SK-MEL-5 (cell line): ENCODE measurements around the gene ZSCAN25. TPM values are rescaled to one million over a fixed set of nuclear protein-coding genes. Genes with fewer than 3 reads are reported as not detected.
A peak's percentile ranks its signal among the peaks of the same experiment; 100 is the strongest.
"Not testable (repeated sequence)": the region's sequence is repeated elsewhere in the genome, so short reads cannot be mapped to it uniquely, and the experiment has no call there.

Experiments used
- DNase-seq: peaks from one replicate; pipeline ENCODE4 v3.0.0-alpha.2; 2016; ENCODE audit warnings: low read depth, low spot score
- in situ Hi-C: cut with HindIII; loops from 2 replicates; pipeline ENCODE4 v1.10.0; 2016; ENCODE audit warnings: low sequenced_read_pairs, high pct_unique_total_duplicates, low pct_unique_long_range_greater_than_20kb
- polyA plus RNA-seq, 2 experiments: library from polyadenylated mRNA; depleted of rRNA; stranded (reverse); fragments of >200 nt; gene quantifications; 2 replicates each; pipeline ENCODE4 v1.2.3, GENCODE V29; 2015
- total RNA-seq: library from RNA; depleted of rRNA; stranded (reverse); fragments of >200 nt; shearing (Covaris generic); gene quantifications from 2 replicates; pipeline ENCODE4 v1.2.3, GENCODE V29; 2014; rRNA removed

Gene ZSCAN25
- 16.9 and 18.2 TPM in 2 replicates for total RNA-seq
- polyA plus RNA-seq (2015; cell fraction: cytosol; rRNA removed), result 13.6 and 19.5 TPM in 2 replicates
- 25.4 and 35.5 TPM in 2 replicates for polyA plus RNA-seq (2015; cell fraction: nucleus; rRNA removed)

GRCh38 chr7:99616359-99617191 is at the start of gene ZSCAN25:
TSS of gene ZSCAN25 (plus strand) at chr7:99616946. CDS start at chr7:99619607, 2,661 bp downstream.
- DNase-seq, result peak; percentile 97
- in situ Hi-C loops, result no loop called here

- DNase-seq, in situ Hi-C loops: not testable (repeated sequence)
These were observed 48.0 kb upstream of the ZSCAN25 start for GRCh38 chr7:99568770-99569169.

GRCh38 chr7:99571768-99572167 is 45.0 kb upstream of the ZSCAN25 start:
- no peak for DNase-seq
- in situ Hi-C loops, result no loop called here

- in situ Hi-C loops, result no loop called here
- no peak for DNase-seq
These were observed 43.5 kb upstream of the ZSCAN25 start for GRCh38 chr7:99573257-99573656.

- no peak for DNase-seq
- in situ Hi-C loops, result no loop called here
These were observed 40.5 kb upstream of the ZSCAN25 start for GRCh38 chr7:99576251-99576650.

GRCh38 chr7:99579281-99579955 is 37.3 kb upstream of the ZSCAN25 start:
- no peak for DNase-seq
- in situ Hi-C loops, result no loop called here

GRCh38 chr7:99579956-99580777 is 36.6 kb upstream of the ZSCAN25 start:
- peak; percentile 45 for DNase-seq
- in situ Hi-C loops, result no loop called here

- DNase-seq, in situ Hi-C loops: not testable (repeated sequence)
These were observed 35.9 kb upstream of the ZSCAN25 start for GRCh38 chr7:99580778-99581332.

GRCh38 chr7:99588868-99589267 is 27.9 kb upstream of the ZSCAN25 start:
- DNase-seq, result no peak
- in situ Hi-C loops, result no loop called here

- in situ Hi-C loops, result no loop called here
- no peak for DNase-seq
These were observed 21.6 kb upstream of the ZSCAN25 start for GRCh38 chr7:99594948-99595745.

GRCh38 chr7:99596408-99596955 is 20.3 kb upstream of the ZSCAN25 start:
- in situ Hi-C loops, result no loop called here
- DNase-seq, result no peak

- no peak for DNase-seq
These were observed 18.8 kb upstream of the ZSCAN25 start, which contains the start of gene TMEM225B for GRCh38 chr7:99597762-99598501. TSS of gene TMEM225B (plus strand) at chr7:99598267. CDS start at chr7:99604389, 6,122 bp downstream.

GRCh38 chr7:99599836-99600235 is 16.9 kb upstream of the ZSCAN25 start:
- in situ Hi-C loops, result no loop called here
- no peak for DNase-seq

More at GRCh38 chr7:99597762-99598501, 18.8 kb upstream of the ZSCAN25 start, which contains the start of gene TMEM225B:
- in situ Hi-C loops, result no loop called here

- in situ Hi-C loops, result no loop called here
- DNase-seq, result no peak
These were observed 15.0 kb upstream of the ZSCAN25 start for GRCh38 chr7:99601656-99602310.

GRCh38 chr7:99605527-99605926 is 11.2 kb upstream of the ZSCAN25 start:
- in situ Hi-C loops, result no loop called here
- no peak for DNase-seq
